RWPE2 (cell line): ENCODE measurements around the gene F11.
"Not testable (repeated sequence)": the region's sequence is repeated elsewhere in the genome, so short reads cannot be mapped to it uniquely, and the experiment has no call there.

ENCODE experiments used
- ATAC-seq: fragments of 200-7000 bp; cut with Tn5 transposase; 3 replicates; pipeline ENCODE4 v1.9.1; 2021; ENCODE audit warnings: low read depth
- DNase-seq: peaks from one replicate; pipeline ENCODE4 v3.0.0-alpha.2; 2020; ENCODE audit warnings: low spot score
- H3K27ac ChIP-seq: fragments of 450-650 bp; 2 replicates; pipeline ENCODE4 v1.5.1; 2017; ENCODE audit warnings: mild to moderate bottlenecking; ENCODE audit not compliant: poor library complexity, severe bottlenecking
- H3K27me3 ChIP-seq: fragments of 250-450 bp; sonication (Bioruptor Pico); 2 replicates; pipeline ENCODE4 v1.5.1; 2021; ENCODE audit warnings: mild to moderate bottlenecking, moderate library complexity; ENCODE audit not compliant: insufficient read depth, poor library complexity, severe bottlenecking
- H3K36me3 ChIP-seq: fragments of 250-450 bp; sonication (Bioruptor Pico); 2 replicates; pipeline ENCODE4 v1.5.1; 2020; ENCODE audit warnings: low read depth, mild to moderate bottlenecking, moderate library complexity
- H3K4me1 ChIP-seq: fragments of 250-450 bp; sonication (Bioruptor Pico); 2 replicates; pipeline ENCODE4 v1.5.1; 2021; ENCODE audit warnings: mild to moderate bottlenecking, moderate library complexity; ENCODE audit not compliant: insufficient read depth, poor library complexity, severe bottlenecking
- H3K4me3 ChIP-seq: fragments of 250-450 bp; sonication (Bioruptor Pico); 2 replicates; pipeline ENCODE4 v1.5.1; 2021; ENCODE audit warnings: mild to moderate bottlenecking, moderate library complexity; ENCODE audit not compliant: severe bottlenecking
- H3K9me3 ChIP-seq: fragments of 250-450 bp; sonication (Bioruptor Pico); 2 replicates; pipeline ENCODE4 v1.5.1; 2021; ENCODE audit warnings: mild to moderate bottlenecking, moderate library complexity; ENCODE audit not compliant: severe bottlenecking
- CTCF ChIP-seq: fragments of 450-650 bp; IDR thresholded peaks from one replicate; pipeline ENCODE4 v1.5.1; 2017; ENCODE audit warnings: mild to moderate bottlenecking, moderate library complexity; ENCODE audit not compliant: poor library complexity, severe bottlenecking

F11 gene

GRCh38 chr4:186236126-186236525 is 29.9 kb upstream of the F11 start:
- no peak for TF ChIP-seq CTCF
- Histone ChIP-seq H3K4me1 (no peaks in the 10 kb centered on the region), H3K4me3 (no peak overlapping the region), H3K27ac (no peak overlapping the region), H3K27me3 (no peaks in the 10 kb centered on the region), H3K36me3 (no peaks in the 10 kb centered on the region), H3K9me3 (no peaks in the 10 kb centered on the region)
- ATAC-seq (no peak), DNase-seq (no peak)

- DNase-seq (no peak), ATAC-seq (no peak)
- Histone ChIP-seq H3K27ac (no peak overlapping the region), H3K36me3 (no peaks in the 10 kb centered on the region), H3K4me3 (no peak overlapping the region), H3K9me3 (no peaks in the 10 kb centered on the region), H3K4me1 (no peaks in the 10 kb centered on the region), H3K27me3 (no peaks in the 10 kb centered on the region)
- TF ChIP-seq CTCF, result no peak
Observed at GRCh38 chr4:186240452-186240847, 25.5 kb upstream of the F11 start.

DNA sequence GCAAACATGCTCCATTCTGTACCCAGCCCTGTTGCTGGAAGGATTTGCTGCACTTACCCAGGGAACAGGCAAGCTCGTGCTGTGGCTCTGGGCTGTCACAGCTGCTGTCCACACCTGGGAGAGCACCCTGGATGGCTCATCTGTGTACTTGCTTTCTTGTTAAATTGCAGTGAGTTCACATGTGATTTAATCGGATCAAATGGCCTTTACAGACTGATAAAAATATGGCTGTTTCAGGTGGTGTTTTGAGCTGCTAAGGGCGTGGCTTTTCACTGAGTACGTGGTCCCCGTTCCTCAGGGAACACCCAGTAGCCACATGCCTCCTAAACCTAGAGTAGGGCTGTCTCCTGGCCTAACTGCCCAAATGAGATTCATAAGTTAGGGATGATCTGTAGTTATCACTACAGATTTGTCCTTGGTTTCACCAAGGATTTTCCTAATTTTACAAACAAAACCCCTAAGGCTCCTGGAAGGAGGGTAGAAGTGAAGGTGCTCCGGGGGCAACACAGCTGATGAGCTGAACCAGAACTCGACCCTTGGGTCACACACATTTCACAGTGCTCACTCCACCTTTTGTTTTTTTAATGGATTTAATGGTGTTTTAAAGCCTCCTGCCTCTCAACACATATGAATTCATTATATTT is 25.0 kb upstream of the F11 start:
- Histone ChIP-seq H3K9me3 (no peaks in the 10 kb centered on the region), H3K27me3 (no peaks in the 10 kb centered on the region), H3K4me1 (no peaks in the 10 kb centered on the region), H3K4me3 (no peak overlapping the region), H3K36me3 (no peaks in the 10 kb centered on the region), H3K27ac (no peak overlapping the region)
- ATAC-seq, result no peak
- no peak for DNase-seq
- TF ChIP-seq CTCF, result no peak

- no peak for TF ChIP-seq CTCF
- no peak overlapping the region for H3K27ac ChIP-seq
- no peak overlapping the region for H3K4me3 ChIP-seq
- no peak for ATAC-seq
- no peaks in the 10 kb centered on the region for H3K4me1 ChIP-seq
- H3K9me3 ChIP-seq, result no peaks in the 10 kb centered on the region
- H3K36me3 ChIP-seq, result no peaks in the 10 kb centered on the region
- no peak for DNase-seq
- H3K27me3 ChIP-seq, result no peaks in the 10 kb centered on the region
Observed at GRCh38 chr4:186241616-186242015, 24.4 kb upstream of the F11 start.

DNA sequence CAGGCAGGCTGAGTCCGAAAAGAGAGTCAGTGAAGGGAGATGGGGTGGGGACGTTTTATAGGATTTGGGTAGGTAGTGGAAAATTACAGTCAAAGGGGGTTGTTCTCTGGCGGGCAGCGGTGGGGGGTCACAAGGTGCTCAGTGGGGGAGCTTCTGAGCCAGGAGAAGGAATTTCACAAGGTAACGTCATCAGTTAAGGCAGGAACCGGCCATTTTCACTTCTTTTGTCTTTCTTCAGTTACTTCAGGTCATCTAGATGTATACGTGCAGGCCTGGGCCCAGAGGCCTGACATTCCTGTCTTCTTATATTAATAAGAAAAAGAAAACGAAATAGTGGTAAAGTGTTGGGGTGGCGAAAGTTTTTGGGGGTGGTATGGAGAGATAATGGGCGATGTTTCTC is 24.0 kb upstream of the F11 start:
- not testable (repeated sequence) for H3K4me1 ChIP-seq, H3K27ac ChIP-seq, DNase-seq, H3K4me3 ChIP-seq, H3K9me3 ChIP-seq, H3K36me3 ChIP-seq, H3K27me3 ChIP-seq, ATAC-seq
